A549 (cell line): ENCODE measurements around the gene TSHZ2. TPM values are rescaled to one million over a fixed set of nuclear protein-coding genes. Genes with fewer than 3 reads are reported as not detected.

ENCODE experiments used
- ATAC-seq, 2 experiments: fragments of 200-7000 bp in 1 of 2; fragments of >200 bp in 1 of 2; cut with Nextera tagmentation in 1 of 2; cut with Tn5 transposase in 1 of 2; 3 replicates each; pipeline versions ENCODE4 v1.8.0 to v1.9.1; 2018 to 2020; ENCODE audit warnings: mild to moderate bottlenecking in 1 of 2, moderate library complexity in 1 of 2
- CTCF ChIA-PET: fragments of 300-600 bp; sonication (Branson Sonifier 250); formaldehyde crosslinking; extraction: SDS; loops from one replicate; lab custom pipeline; 2021; ENCODE audit warnings: antibody characterized with exemption, inconsistent platforms; lab: Yijun Ruan, JAX
- POLR2A ChIA-PET: fragments of 350-600 bp; formaldehyde crosslinking; extraction: SDS; loops from one replicate; lab custom pipeline; 2021; ENCODE audit warnings: antibody characterized with exemption, inconsistent platforms; lab: Yijun Ruan, JAX
- DNase-seq, 2 experiments: peaks; one replicate each; pipeline versions ENCODE4 v3.0.0 to v3.0.0-alpha.2; 2011 to 2016; ENCODE audit warnings: low read depth in 1 of 2, low spot score in 1 of 2
- FAIRE-seq: peaks from 2 replicates; lab custom pipeline; 2011; peaks lifted over from hg19 to GRCh38; lab: Jason Lieb, UNC
- H3K27ac ChIP-seq, 2 experiments: fragments of >200 bp; sonication (Bioruptor Twin); formaldehyde crosslinking; 3 replicates each; pipeline ENCODE4 v1.5.1; 2016 to 2017
- H3K4me1 ChIP-seq: fragments of >200 bp; sonication (Bioruptor Twin); formaldehyde crosslinking; 3 replicates; pipeline ENCODE4 v1.6.1; 2016
- H3K4me2 ChIP-seq: fragments of >200 bp; sonication (Bioruptor Twin); formaldehyde crosslinking; 3 replicates; pipeline ENCODE4 v1.6.1; 2016
- H3K4me3 ChIP-seq: fragments of >200 bp; sonication (Bioruptor Twin); formaldehyde crosslinking; 3 replicates; pipeline ENCODE4 v1.5.1; 2016
- H3K9me3 ChIP-seq: fragments of >200 bp; sonication (Bioruptor Twin); formaldehyde crosslinking; 3 replicates; pipeline ENCODE4 v1.6.1; 2016
- CBX2 ChIP-seq: fragments of 200-600 bp; sonication (generic); IDR thresholded peaks from 2 replicates; pipeline ENCODE4 v1.6.1; 2016; ENCODE audit warnings: low read depth, mild to moderate bottlenecking, borderline replicate concordance
- CBX8 ChIP-seq: fragments of 200-600 bp; sonication (generic); IDR thresholded peaks from 2 replicates; pipeline ENCODE4 v1.6.1; 2016
- CEBPB ChIP-seq, 2 experiments: fragments of >200 bp in 1 of 2; sonication (Bioruptor Twin) in 1 of 2; formaldehyde crosslinking in 1 of 2; IDR thresholded peaks; 2 replicates each; pipeline ENCODE4 v1.6.1; 2012 to 2016
- CHD2 ChIP-seq: fragments of 150-350 bp; IDR thresholded peaks from 2 replicates; pipeline ENCODE4 v1.6.1; 2014; ENCODE audit warnings: low read length; ENCODE audit not compliant: partially characterized antibody
- EHF ChIP-seq: fragments of 250-450 bp; sonication (Bioruptor Pico); IDR thresholded peaks from 2 replicates; pipeline ENCODE4 v1.5.0; 2020; ENCODE audit warnings: mild to moderate bottlenecking
- EHMT2 ChIP-seq: fragments of 200-600 bp; sonication (generic); IDR thresholded peaks from 2 replicates; pipeline ENCODE4 v1.6.1; 2016; ENCODE audit warnings: antibody characterized with exemption, low read depth, mild to moderate bottlenecking, moderate library complexity
- EP300 ChIP-seq, 2 experiments: fragments of >200 bp; sonication (Bioruptor Twin); formaldehyde crosslinking; IDR thresholded peaks; 2 replicates in 1 of 2; 3 replicates in 1 of 2; pipeline ENCODE4 v1.6.1; 2016 to 2017
- FOSB ChIP-seq: fragments of 250-450 bp; sonication (Bioruptor Pico); IDR thresholded peaks from 2 replicates; pipeline ENCODE4 v1.5.0; 2020; ENCODE audit warnings: mild to moderate bottlenecking, moderate library complexity
- FOSL2 ChIP-seq, 2 experiments: fragments of 450-650 bp in 1 of 2; fragments of >200 bp in 1 of 2; sonication (Bioruptor Twin) in 1 of 2; formaldehyde crosslinking; IDR thresholded peaks; 2 replicates each; pipeline versions ENCODE4 v1.5.0 to v1.6.1; 2016 to 2020; ENCODE audit warnings: mild to moderate bottlenecking in 1 of 2, moderate library complexity in 1 of 2
- GATA3 ChIP-seq: IDR thresholded peaks from 2 replicates; pipeline ENCODE4 v1.6.1; 2012; ENCODE audit warnings: borderline replicate concordance
- HOXB5 ChIP-seq: fragments of 250-450 bp; sonication (Bioruptor Pico); IDR thresholded peaks from 2 replicates; pipeline ENCODE4 v1.5.0; 2020; ENCODE audit warnings: mild to moderate bottlenecking, moderate library complexity
- JUNB ChIP-seq: fragments of >200 bp; sonication (Bioruptor Twin); formaldehyde crosslinking; IDR thresholded peaks from 2 replicates; pipeline ENCODE4 v1.6.1; 2016
- KDM5A ChIP-seq: fragments of 200-600 bp; sonication (generic); IDR thresholded peaks from 2 replicates; pipeline ENCODE4 v1.6.1; 2016; ENCODE audit warnings: antibody characterized with exemption, mild to moderate bottlenecking
- MAFK ChIP-seq: fragments of 450-650 bp; IDR thresholded peaks from 2 replicates; pipeline ENCODE4 v1.6.1; 2014; ENCODE audit not compliant: partially characterized antibody
- MAZ ChIP-seq: fragments of 150-350 bp; IDR thresholded peaks from 2 replicates; pipeline ENCODE4 v1.6.1; 2014; ENCODE audit warnings: antibody characterized with exemption, low read depth, low read length, borderline replicate concordance
- MYC ChIP-seq: IDR thresholded peaks from 2 replicates; pipeline ENCODE4 v1.6.1; 2012; ENCODE audit warnings: mild to moderate bottlenecking, inconsistent platforms, low read length, improper control_type of control experiment, borderline replicate concordance
- NPAS2 ChIP-seq: fragments of 250-450 bp; sonication (Bioruptor Pico); IDR thresholded peaks from 2 replicates; pipeline ENCODE4 v1.8.0; 2022; ENCODE audit warnings: mild to moderate bottlenecking, moderate library complexity, borderline replicate concordance
- PHF8 ChIP-seq: fragments of 200-600 bp; sonication (generic); IDR thresholded peaks from 2 replicates; pipeline ENCODE4 v1.6.1; 2016; ENCODE audit warnings: low read depth, mild to moderate bottlenecking, antibody characterized with exemption, moderate library complexity, borderline replicate concordance
- POLR2A ChIP-seq: IDR thresholded peaks from 2 replicates; pipeline ENCODE4 v1.6.1; 2012; ENCODE audit warnings: mild to moderate bottlenecking, low read length
- POLR2AphosphoS2 ChIP-seq: conservative IDR thresholded peaks from 2 replicates; pipeline ENCODE4 v1.6.1; 2012; ENCODE audit warnings: low read length, improper control_type of control experiment, inconsistent platforms
- RAD21 ChIP-seq, 2 experiments: fragments of >200 bp in 1 of 2; sonication (Bioruptor Twin) in 1 of 2; formaldehyde crosslinking in 1 of 2; IDR thresholded peaks in 1 of 2; conservative IDR thresholded peaks in 1 of 2; 2 replicates in 1 of 2; 3 replicates in 1 of 2; pipeline ENCODE4 v1.6.1; 2012 to 2018; ENCODE audit warnings: inconsistent platforms in 1 of 2
- RCOR1 ChIP-seq: fragments of 150-350 bp; IDR thresholded peaks from 2 replicates; pipeline ENCODE4 v1.6.1; 2014; ENCODE audit warnings: antibody characterized with exemption, low read length, low read depth
- RFX5 ChIP-seq: fragments of 450-650 bp; IDR thresholded peaks from 2 replicates; pipeline ENCODE4 v1.7.1; 2014; ENCODE audit warnings: antibody characterized with exemption, mild to moderate bottlenecking, moderate library complexity
- RNF2 ChIP-seq: fragments of 200-600 bp; sonication (generic); IDR thresholded peaks from 2 replicates; pipeline ENCODE4 v1.6.1; 2016; ENCODE audit warnings: low read depth, mild to moderate bottlenecking, antibody characterized with exemption, moderate library complexity, borderline replicate concordance
- SREBF2 ChIP-seq: fragments of 450-650 bp; IDR thresholded peaks from 2 replicates; pipeline ENCODE4 v1.6.1; 2014; ENCODE audit warnings: mild to moderate bottlenecking, moderate library complexity
- TFCP2L1 ChIP-seq: fragments of 250-450 bp; sonication (Bioruptor Pico); IDR thresholded peaks from 2 replicates; pipeline ENCODE4 v1.5.0; 2021; ENCODE audit warnings: mild to moderate bottlenecking
- WGBS: methylation state at CpG from one replicate; pipeline ENCODE4 v1.1.6; 2017; ENCODE audit errors: missing lambda C conversion rate; 5-methylcytosine and 5-hydroxymethylcytosine counted together
- polyA plus RNA-seq, 4 experiments: library from polyadenylated mRNA; depleted of rRNA in 3 of 4; stranded (reverse); fragments of >200 nt; fragmentation: RNase III in 1 of 4; extraction: RNeasy Plus Mini Kit Qiagen cat#74134 plus additional on column Dnase treatment in 1 of 4; gene quantifications; 2 replicates in 3 of 4; 3 replicates in 1 of 4; pipeline ENCODE4 v1.2.3, GENCODE V29; 2011 to 2017
- TF ChIP-seq, protein P1 (sequence below): fragments of >200 bp; sonication (Bioruptor Twin); formaldehyde crosslinking; IDR thresholded peaks from 3 replicates; pipeline ENCODE4 v1.6.1; 2016
- TF ChIP-seq, protein P2 (sequence below): fragments of 250-450 bp; sonication (Bioruptor Pico); IDR thresholded peaks from 2 replicates; pipeline ENCODE4 v1.5.0; 2020; ENCODE audit warnings: low read depth, mild to moderate bottlenecking, moderate library complexity

The TSHZ2 gene
- polyA plus RNA-seq, 2 of the 4 experiments (the other 2 are of a cell fraction), result not detected

DNA sequence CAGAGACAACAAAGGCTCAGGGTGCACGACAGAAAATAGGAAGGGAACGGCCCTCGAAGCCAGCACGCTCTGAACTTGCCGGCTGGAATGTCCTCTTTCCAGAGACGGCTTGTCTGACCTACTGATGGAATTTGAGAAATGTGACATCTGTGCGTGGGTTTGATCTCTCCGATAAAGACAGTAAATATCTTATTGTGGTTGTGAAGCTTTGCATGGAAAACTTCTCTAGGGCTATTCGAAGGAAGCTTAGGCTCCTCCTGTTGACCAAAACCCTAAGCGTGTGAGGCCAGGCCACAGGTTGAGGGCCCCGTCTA, 374.1 kb downstream of the TSHZ2 start:
- 17% methylated on average over 11 of the region's 11 CpGs for WGBS
- Histone ChIP-seq H3K4me2 (no peak overlapping the region), H3K4me1 (no peaks in the 10 kb centered on the region), H3K4me3 (no peak overlapping the region)
- ChIA-PET CTCF (no interaction called here), POLR2A (no interaction called here)
- no peak for FAIRE-seq
- no peak for ATAC-seq
- no peak for DNase-seq
- no peak for TF ChIP-seq CBX2
- TF ChIP-seq GATA3, result no peak
- no peak for TF ChIP-seq MYC
- no peak for TF ChIP-seq RFX5
- TF ChIP-seq EHF (CRISPR knock-in tag), result no peak
- TF ChIP-seq CHD2, result no peak
- no peak for TF ChIP-seq SREBF2
- TF ChIP-seq FOSL2 (IDR thresholded peaks at IDR 0.05), result no peak
- TF ChIP-seq FOSL2 (CRISPR knock-in tag; IDR thresholded peaks at IDR 0.05), result no peak
- TF ChIP-seq JUNB, result no peak
- TF ChIP-seq NPAS2 (CRISPR knock-in tag), result no peak
- TF ChIP-seq POLR2AphosphoS2, result no peak
- no peak for TF ChIP-seq HOXB5 (CRISPR knock-in tag)
- no peak for TF ChIP-seq MAZ
- no peak for TF ChIP-seq EHMT2
- no peak for TF ChIP-seq EP300 (IDR thresholded peaks at IDR 0.05)
- no peak for TF ChIP-seq CEBPB (IDR thresholded peaks at IDR 0.05)
- no peak for TF ChIP-seq RNF2
- TF ChIP-seq, protein P1, sequence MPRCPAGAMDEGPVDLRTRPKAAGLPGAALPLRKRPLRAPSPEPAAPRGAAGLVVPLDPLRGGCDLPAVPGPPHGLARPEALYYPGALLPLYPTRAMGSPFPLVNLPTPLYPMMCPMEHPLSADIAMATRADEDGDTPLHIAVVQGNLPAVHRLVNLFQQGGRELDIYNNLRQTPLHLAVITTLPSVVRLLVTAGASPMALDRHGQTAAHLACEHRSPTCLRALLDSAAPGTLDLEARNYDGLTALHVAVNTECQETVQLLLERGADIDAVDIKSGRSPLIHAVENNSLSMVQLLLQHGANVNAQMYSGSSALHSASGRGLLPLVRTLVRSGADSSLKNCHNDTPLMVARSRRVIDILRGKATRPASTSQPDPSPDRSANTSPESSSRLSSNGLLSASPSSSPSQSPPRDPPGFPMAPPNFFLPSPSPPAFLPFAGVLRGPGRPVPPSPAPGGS, result no peak
- no peak for TF ChIP-seq RAD21 (conservative IDR thresholded peaks at IDR 0.05 in 1 of 2, IDR thresholded peaks at IDR 0.05 in 1 of 2)
- TF ChIP-seq TFCP2L1 (CRISPR knock-in tag), result no peak
- TF ChIP-seq, all 56 proteins: peak for 0
- no peak overlapping the region for H3K27ac ChIP-seq
- no peaks in the 10 kb centered on the region for H3K9me3 ChIP-seq

DNA sequence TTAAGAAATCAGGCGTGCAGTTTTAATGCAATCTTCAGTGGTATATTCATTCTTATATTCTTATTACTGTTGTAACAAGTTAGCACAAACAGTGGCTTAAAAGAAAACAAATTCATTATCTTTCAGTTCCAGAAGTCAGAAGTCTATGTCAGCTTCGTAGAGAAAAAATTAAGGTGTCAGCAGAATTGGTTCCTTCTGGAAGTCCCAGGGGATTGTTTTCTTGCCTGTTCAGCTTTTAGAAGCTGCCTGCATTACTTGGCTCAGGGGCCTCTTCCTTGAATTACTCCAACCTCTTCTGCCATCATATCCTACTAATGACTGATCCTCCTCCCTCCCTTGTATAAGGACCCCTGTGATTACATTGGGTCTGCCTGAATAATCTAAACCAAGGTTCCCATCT, 377.6 kb downstream of the TSHZ2 start:
- WGBS, result 46% methylated on average over 2 of the region's 2 CpGs
- no peak for DNase-seq
- TF ChIP-seq MAFK, result peak; percentile 70
- no peak for TF ChIP-seq RCOR1
- TF ChIP-seq EHMT2, result no peak
- TF ChIP-seq POLR2A, result no peak
- no peak for TF ChIP-seq PHF8

DNA sequence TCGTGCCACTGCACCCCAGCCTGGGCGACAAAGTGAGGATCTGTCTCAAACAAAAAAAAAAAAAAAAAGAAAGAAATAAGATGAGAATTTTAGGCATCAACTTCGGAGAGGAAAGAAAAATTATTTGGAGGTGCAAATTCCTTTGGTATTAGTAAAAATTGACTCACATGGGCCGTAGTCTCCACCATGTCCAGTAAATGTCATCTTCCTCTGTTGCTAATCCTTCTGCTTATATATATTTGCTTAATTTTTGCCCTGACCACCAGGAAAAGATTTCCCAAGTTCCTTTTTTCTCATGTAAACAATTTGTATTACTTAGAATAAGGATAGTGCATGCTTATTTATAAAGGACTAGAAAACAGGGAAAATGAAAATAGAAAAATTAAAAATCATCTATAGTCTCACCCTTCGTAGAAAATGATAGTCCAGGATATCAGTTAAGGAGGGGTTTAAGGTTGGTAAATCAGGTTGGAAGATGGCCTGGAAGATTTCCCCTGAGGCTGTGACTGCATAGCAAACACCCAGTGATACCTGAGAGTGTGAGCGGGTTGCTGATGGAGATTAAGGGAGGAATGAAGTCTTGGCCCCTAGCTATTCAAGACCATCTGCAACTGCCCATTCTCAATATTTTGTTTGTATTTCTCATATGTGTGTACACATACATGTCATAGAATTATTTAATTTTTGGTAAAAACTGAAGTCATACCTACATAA, 380.7 kb downstream of the TSHZ2 start:
- TF ChIP-seq KDM5A, result no peak
- TF ChIP-seq EHMT2, result no peak
- TF ChIP-seq FOSB, result no peak
- TF ChIP-seq CBX8, result no peak
- TF ChIP-seq, protein P2, sequence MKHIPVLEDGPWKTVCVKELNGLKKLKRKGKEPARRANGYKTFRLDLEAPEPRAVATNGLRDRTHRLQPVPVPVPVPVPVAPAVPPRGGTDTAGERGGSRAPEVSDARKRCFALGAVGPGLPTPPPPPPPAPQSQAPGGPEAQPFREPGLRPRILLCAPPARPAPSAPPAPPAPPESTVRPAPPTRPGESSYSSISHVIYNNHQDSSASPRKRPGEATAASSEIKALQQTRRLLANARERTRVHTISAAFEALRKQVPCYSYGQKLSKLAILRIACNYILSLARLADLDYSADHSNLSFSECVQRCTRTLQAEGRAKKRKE (CRISPR knock-in tag), result no peak
- no peak for FAIRE-seq
- CTCF ChIA-PET, result no interaction called here
- Histone ChIP-seq H3K4me3 (no peak overlapping the region), H3K4me2 (no peak overlapping the region), H3K27ac (no peak overlapping the region), H3K9me3 (peaks cover 6% of the 10 kb centered on the region; the same call in 1 of the 3 replicates), H3K4me1 (no peaks in the 10 kb centered on the region)
- 25% methylated on average over 6 of the region's 6 CpGs for WGBS
- no peak for DNase-seq
- ATAC-seq, result no peak
- POLR2A ChIA-PET, result no interaction called here

More for the DNA sequence above, 377.6 kb downstream of the TSHZ2 start:
- ChIA-PET POLR2A (no interaction called here), CTCF (no interaction called here)
- no peak for FAIRE-seq
- Histone ChIP-seq H3K4me1 (no peaks in the 10 kb centered on the region), H3K4me3 (no peak overlapping the region), H3K27ac (no peak overlapping the region), H3K9me3 (peaks cover under 1% of the 10 kb centered on the region; the same call in 1 of the 3 replicates), H3K4me2 (no peak overlapping the region)
- no peak for ATAC-seq
